ENCODE data around the gene STARD10. TPM values are rescaled to one million over a fixed set of nuclear protein-coding genes. Genes with fewer than 3 reads are reported as not detected.
A peak's percentile ranks its signal among the peaks of the same experiment; 100 is the strongest.

Gene STARD10
- total RNA-seq, 2 donors from 2014 or later: 122 to 209 TPM

DNA sequence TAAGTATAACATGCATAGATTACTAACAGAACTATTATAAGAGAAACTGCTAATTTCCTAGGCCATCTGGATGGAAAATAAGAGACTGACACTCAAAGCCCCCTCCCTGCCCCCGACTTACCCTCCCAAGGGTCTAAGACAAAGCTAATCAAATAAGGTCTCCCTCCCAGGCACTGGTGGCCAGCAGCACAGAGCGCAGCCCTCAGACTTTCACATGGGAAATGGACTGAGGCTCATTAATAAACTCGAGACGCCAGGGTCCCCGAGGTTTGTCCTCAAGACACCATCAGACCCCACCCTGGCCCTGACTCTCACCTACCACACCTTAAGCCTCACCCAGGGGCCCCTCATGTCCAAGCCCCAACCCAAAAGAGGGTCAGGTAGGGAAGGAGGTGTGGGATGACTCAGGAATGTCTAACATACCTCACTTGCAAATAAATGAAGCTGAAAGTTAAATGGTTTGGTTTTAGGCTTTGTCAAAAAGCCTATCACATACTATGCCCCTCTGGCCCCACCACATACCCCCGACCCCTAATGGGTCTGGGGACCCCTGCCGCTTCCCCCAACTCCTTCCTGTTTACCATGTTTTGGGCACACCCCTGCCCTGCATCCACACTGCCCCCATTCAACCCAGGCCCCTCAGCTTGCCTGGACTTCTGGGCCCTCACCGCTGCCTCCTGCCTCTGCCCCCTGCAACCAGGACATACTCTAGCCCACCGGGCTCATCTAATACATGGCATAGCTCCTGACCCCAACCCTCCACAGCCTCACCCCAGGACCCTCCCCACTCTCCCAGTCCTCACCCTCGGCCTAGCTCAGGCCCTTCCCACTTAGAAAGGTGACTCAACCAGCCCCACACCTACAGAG is 53.1 kb downstream of the STARD10 start:
- Histone ChIP-seq H3K9me3 (no peaks in the 10 kb centered on the region), H3K4me1 (peaks cover 4% of the 10 kb centered on the region), H3K27ac (no peak overlapping the region), H3K36me3 (replicated peaks in 1 of 2; ENCODE audit: insufficient read depth in 1 of 2, low read depth in 2 of 2) (no peaks in the 10 kb centered on the region), H3K4me3 (no peak overlapping the region), H3K27me3 (no peaks in the 10 kb centered on the region)
- DNase-seq (no peak), ATAC-seq (no peak)
- intact Hi-C loops (cut with DNase I): no loop called here
- TF ChIP-seq POLR2A (IDR thresholded peaks at IDR 0.05): no peak
- TF ChIP-seq, protein P1, sequence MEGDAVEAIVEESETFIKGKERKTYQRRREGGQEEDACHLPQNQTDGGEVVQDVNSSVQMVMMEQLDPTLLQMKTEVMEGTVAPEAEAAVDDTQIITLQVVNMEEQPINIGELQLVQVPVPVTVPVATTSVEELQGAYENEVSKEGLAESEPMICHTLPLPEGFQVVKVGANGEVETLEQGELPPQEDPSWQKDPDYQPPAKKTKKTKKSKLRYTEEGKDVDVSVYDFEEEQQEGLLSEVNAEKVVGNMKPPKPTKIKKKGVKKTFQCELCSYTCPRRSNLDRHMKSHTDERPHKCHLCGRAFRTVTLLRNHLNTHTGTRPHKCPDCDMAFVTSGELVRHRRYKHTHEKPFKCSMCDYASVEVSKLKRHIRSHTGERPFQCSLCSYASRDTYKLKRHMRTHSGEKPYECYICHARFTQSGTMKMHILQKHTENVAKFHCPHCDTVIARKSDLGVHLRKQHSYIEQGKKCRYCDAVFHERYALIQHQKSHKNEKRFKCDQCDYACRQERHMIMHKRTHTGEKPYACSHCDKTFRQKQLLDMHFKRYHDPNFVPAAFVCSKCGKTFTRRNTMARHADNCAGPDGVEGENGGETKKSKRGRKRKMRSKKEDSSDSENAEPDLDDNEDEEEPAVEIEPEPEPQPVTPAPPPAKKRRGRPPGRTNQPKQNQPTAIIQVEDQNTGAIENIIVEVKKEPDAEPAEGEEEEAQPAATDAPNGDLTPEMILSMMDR (IDR thresholded peaks at IDR 0.05): no peak
- 66 to 67% methylated on average over 9 to 10 of the region's 10 CpGs for WGBS, 2 donors

DNA sequence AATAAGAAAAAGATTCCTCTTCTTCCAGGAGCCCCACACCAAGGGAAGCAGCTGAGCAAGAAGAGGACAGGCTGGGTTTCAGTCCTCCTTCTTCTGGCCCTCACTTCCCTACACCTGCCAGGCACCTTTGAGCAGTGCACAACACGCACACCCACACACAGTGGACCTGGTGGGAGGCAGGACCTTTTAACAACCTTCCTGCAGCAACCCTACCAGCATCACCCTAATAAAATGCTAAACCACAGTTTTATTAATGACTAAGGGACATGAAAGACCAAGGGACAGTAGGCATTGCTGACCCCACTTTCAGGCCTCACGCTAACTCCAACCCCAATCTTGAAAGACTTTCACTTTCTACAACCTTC is 53.8 kb downstream of the STARD10 start:
- no peak for TF ChIP-seq POLR2A (IDR thresholded peaks at IDR 0.05)
- TF ChIP-seq, protein P1 (IDR thresholded peaks at IDR 0.05): no peak
- 89 to 100% methylated on average over 2 of the region's 2 CpGs for WGBS, 2 donors
- H3K4me1 ChIP-seq: peaks cover 4% of the 10 kb centered on the region
- no peak overlapping the region for H3K4me3 ChIP-seq
- H3K27me3 ChIP-seq: no peaks in the 10 kb centered on the region
- H3K9me3 ChIP-seq: no peaks in the 10 kb centered on the region
- no peak overlapping the region for H3K27ac ChIP-seq
- ATAC-seq: no peak
- intact Hi-C loops (cut with DNase I): no loop called here
- DNase-seq: no peak
- H3K36me3 ChIP-seq (replicated peaks in 1 of 2; ENCODE audit: insufficient read depth in 1 of 2, low read depth in 2 of 2): no peaks in the 10 kb centered on the region

DNA sequence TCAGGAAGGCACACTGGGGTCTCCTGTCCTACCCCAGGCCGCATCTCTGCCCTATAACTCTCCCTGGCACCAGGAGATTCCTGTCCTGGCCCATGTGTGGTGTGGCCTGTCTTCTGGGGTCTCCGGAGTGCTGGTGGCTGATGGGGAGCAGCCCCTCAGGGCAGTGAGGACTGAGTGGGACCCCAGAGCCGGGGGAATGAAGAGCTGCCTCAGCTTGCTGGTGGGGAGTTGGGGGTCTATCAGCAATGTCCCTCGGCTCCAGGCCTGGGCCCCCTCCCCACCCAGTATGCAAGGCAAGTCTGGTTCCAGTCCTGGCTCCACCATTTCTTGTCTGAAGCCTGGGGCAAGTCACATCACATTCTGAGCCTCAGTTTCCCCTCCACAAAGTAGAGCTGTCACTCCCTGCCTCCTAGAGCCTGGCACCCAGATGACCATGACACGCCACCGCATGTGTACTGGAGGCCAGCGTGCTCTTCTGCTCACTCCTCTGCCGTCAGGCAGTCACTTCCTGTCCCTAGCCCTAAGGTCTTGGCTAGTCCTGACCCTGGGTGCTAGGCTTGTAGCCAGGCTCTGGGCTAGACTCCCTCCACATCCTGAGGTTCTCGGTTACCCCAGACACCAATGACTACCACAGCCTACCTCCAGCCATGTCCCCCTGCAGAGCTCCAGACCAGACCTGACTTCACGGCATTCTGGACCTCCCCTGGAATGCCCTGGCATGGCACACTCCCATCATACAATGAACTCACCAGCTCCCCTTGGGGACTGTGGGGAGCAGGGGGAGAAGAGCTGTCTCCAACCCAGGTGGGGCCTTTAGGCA is 54.4 kb downstream of the STARD10 start:
- Histone ChIP-seq H3K4me1 (peaks cover 4% of the 10 kb centered on the region), H3K27me3 (no peaks in the 10 kb centered on the region), H3K9me3 (no peaks in the 10 kb centered on the region), H3K27ac (peak overlapping the region in 1 of 4 donors; percentile 56), H3K36me3 (replicated peaks in 1 of 2; ENCODE audit: insufficient read depth in 1 of 2, low read depth in 2 of 2) (no peaks in the 10 kb centered on the region), H3K4me3 (no peak overlapping the region)
- intact Hi-C loops (cut with DNase I): no loop called here
- no peak for TF ChIP-seq POLR2A (IDR thresholded peaks at IDR 0.05)
- TF ChIP-seq, protein P1 (IDR thresholded peaks at IDR 0.05): no peak
- DNase-seq (no peak), ATAC-seq (no peak)
- WGBS, 2 donors: 73 to 100% methylated on average over 2 to 10 of the region's 10 CpGs

DNA sequence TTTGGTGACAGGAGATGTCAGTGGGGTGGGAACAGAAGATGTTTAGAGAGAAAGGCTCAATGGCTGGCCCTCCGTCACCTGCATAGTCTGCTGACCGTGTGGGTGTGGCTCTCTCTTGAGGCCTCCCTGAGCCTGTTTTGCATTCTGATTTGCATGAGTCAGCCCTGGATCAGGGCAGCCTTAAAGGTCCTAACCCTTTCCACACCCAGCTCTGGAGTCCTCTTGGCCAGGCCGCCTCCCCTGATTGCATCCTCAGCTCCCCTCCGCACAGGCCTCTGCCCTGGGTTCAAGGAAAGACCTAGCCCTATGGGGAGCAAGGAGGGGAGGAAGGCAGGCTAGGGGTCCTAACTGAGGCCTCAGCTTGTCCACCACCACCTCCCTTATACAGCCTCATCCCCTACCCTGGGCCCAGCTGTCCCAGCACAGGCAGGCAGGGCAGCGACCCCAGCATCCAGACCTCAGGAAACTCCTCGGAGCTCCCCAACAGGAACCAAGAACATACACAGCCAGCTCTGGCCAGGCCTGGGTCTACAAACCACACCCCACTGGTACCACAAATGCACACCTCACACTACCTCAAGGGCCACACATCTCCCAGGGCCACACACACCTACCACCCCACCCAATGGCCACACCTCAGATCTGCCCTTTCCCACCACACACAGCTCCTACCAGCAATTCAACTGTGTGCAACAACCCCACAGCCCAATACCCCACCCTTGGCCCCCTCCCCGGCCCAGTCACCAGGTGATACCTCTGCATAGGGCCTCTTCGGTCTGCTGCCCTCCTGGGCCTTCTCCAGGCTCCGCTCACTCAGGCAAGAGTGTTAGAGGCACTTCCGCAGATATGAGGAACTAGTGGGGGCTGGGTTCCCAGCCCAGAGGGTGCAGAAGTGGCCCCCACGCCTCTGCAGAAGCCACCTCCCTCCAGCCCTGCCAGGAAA is 55.4 kb downstream of the STARD10 start:
- peak overlapping the region in 1 of 4 donors; percentile 56 for H3K27ac ChIP-seq
- no peaks in the 10 kb centered on the region for H3K36me3 ChIP-seq (replicated peaks in 1 of 2; ENCODE audit: insufficient read depth in 1 of 2, low read depth in 2 of 2)
- intact Hi-C loops (cut with DNase I): no loop called here
- H3K27me3 ChIP-seq: no peaks in the 10 kb centered on the region
- H3K4me3 ChIP-seq: no peak overlapping the region
- 80 to 97% methylated on average over 9 to 11 of the region's 11 CpGs for WGBS, 2 donors
- no peaks in the 10 kb centered on the region for H3K9me3 ChIP-seq
- peak in 1 of 3 donors; percentile 50 for TF ChIP-seq POLR2A (IDR thresholded peaks at IDR 0.05)
- TF ChIP-seq, protein P1 (IDR thresholded peaks at IDR 0.05): no peak
- DNase-seq (peak in 1 of 4 donors; percentile 63), ATAC-seq (no peak)
- peaks cover 4% of the 10 kb centered on the region for H3K4me1 ChIP-seq
